Stimulated activated CD8-positive, alpha-beta memory T cell treated with anti-CD3 and anti-CD28 coated beads, Interleukin-7, amount 100 ng/mL, for 1 hour (primary cell): ENCODE results near the gene FAM89A.
"Not testable (repeated sequence)": the region's sequence is repeated elsewhere in the genome, so short reads cannot be mapped to it uniquely, and the experiment has no call there.

Experiments used
- DNase-seq, 2 donors: peaks; one replicate each; pipeline ENCODE4 v3.0.0-alpha.2; 2020; ENCODE audit warnings: low read depth in 2 of 2

Gene FAM89A

GRCh38 chr1:231057410-231057809 is 17.4 kb upstream of the FAM89A start:
- no peak for DNase-seq

- DNase-seq: no peak
These were observed 15.2 kb upstream of the FAM89A start for GRCh38 chr1:231055271-231055670.

DNA sequence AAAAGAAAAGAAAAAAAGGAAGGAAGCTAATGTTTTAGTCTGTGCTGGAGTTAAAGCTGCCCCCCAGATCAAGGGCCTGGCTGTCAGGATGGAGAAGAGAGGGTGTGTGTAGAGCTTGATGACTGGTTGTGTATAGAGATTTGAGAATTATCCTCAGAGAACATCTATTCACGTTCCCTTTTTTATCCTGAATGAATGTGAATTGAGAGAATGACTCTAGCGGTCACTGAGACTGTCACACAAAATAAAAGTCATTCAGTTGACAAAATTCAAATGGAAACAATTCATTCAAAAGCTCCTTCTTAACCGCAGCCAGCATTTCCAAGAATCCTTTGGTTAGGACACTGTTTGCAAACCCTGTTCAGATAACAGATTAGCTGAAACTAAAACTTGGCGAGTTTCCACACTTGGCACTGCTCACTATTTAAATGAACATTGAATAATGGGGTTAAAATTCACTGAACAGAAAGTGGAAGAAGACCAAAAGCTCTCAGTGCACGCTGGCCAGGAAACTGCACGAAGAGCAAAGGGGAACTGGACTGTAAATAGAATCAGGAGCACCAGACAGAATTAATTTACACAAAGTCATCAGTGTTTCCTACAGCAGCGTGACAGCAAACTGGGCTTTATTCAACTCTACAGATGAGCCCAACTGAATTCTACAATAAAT is 13.6 kb upstream of the FAM89A start:
- no peak for DNase-seq

DNA sequence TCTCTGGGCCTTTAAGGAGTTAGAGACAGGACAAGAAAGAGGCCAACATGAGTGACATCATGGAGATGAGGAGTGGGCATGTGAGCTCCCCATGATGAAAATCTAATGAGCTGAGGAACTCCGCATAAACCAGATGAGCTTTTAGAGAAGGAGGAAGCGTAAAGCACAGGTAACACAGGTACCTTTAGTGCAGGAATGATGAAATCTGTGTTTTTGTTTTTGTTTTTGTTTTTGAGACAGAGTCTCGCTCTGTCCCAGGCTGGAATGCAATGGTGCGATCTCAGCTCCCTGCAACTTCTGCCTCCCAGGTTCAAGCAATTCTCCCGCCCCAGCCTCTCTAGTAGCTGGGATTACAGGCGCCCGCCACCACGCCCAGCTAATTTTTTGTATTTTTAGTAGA is 12.7 kb upstream of the FAM89A start:
- DNase-seq: no peak

DNA sequence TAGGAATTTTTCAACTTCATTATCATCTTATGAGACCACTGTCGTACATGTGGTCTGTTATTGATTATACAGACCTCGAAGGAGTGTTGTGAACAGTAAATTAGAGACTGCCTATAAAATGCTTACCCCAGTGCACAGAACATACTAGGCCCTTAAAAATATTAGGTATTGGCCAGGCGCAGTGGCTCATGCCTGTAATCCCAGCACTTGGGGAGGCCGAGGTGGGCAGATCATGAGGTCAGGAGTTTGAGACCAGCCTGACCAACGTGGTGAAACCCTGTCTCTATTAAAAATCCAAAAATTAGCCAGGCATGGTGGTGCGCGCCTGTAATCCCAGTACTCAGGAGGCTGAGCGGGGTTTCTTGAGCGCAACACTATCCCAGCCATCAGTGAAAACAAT is 10.9 kb upstream of the FAM89A start:
- DNase-seq: not testable (repeated sequence)

GRCh38 chr1:231050395-231050794 is 10.3 kb upstream of the FAM89A start:
- DNase-seq: no peak

GRCh38 chr1:231049121-231049979 is 9.3 kb upstream of the FAM89A start:
- DNase-seq: no peak

DNA sequence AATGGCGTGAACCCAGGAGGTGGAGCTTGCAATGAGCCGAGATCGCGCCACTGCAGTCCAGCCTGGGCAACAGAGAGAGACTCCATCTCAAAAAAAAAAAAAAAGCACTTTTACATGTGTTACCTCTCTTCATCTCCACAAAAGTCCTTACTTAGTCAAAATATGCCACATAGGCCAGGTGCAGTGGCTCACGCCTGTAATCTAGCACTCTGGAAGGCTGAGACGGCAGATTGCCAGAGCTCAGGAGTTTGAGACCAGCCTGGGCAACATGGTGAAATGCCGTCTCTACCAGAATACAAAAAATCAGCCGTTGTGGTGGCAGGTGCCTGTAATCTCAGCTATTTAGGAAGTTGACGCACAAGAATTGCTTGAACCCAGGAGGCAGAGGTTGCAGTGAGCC is 8.4 kb upstream of the FAM89A start:
- not testable (repeated sequence) for DNase-seq

- DNase-seq: not testable (repeated sequence)
These were observed 7.5 kb upstream of the FAM89A start for GRCh38 chr1:231047529-231047928.

DNA sequence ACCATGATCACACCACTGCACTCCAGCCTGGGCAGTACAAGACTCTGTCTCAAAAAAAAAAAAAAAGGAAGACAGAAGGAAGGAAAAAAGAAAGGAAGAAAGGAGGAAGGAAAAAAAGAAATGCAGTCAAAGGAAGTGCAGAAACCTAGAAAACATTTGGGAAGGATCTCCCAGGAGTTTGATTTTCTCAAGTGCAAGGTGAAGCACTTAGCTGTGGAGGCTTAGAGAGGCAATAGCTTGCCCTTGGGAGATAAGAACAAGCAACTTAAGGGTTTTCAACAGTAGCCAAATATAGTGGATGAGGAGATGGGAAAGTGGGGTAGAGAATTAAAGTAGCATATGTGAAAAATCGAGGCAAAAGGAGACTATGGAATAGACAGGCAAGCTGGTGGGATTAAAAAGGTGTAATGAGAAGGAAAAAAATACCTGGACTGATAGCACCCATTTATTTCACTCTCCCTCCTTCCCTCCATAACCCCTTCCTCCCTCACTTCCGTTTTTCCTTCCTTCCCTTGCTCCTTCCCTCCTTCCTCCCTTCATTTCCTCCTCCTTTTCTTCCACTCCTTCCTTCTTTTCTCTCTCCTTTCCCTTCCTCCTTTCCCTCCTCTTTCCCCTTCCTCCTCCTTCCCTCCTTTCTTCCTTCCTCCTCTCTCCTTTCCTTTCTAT is 6.8 kb upstream of the FAM89A start:
- no peak for DNase-seq

DNA sequence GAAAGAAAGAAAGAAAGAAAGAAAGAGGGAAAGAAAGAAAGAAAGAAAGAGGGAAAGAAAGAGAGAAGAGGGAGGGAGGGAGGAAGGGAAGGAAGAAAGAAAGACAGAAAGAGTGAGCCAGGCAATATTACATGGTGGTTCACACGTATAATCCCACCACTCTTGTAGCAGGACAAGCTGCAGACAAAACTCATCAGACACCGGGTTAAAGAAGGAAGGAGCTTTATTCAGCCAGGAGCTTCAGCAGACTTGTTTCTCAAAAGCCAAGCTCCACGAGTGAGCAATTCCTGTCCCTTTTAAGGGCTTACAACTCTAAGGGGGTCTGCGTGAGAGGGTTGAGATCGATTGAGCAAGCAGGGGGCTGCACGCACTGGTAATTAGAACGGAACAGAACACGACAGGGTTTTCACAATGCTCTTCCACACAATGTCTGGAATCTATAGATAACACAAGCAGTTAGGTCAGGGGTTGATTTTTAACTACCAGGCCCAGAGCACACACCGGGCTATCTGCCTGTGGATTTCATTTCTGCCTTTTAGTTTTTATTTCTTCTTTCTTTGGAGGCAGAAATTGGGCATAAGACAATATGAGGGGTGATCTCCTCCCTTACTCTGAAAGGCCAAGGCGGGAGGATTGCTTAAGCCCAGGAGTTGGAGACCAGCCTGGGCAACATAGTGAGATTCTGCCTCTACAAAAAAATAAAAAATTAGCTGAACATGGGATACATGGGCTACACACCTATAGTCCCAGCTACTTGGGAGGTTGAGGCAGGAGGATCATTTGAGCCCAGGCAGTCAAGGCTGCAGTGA is 6.1 kb upstream of the FAM89A start:
- DNase-seq: not testable (repeated sequence)

DNA sequence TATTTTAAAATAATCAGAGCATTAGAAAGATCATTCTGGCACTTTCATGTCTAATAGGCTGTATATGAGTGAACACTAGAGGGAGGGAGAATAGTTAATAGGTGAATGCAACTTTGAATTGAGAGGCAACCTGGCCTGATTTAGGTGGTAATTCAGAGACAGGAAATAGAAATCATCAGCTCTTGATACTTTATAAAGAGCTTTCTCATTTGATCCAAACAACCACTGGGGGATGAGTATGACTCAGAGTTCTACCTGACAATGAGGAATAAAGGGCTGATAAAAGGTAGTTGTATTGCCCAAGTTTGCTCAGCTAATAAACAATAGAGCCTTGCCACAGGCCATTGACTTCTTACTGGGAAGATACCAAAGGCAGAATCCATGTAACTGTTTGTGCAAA is 5.2 kb upstream of the FAM89A start:
- no peak for DNase-seq

DNA sequence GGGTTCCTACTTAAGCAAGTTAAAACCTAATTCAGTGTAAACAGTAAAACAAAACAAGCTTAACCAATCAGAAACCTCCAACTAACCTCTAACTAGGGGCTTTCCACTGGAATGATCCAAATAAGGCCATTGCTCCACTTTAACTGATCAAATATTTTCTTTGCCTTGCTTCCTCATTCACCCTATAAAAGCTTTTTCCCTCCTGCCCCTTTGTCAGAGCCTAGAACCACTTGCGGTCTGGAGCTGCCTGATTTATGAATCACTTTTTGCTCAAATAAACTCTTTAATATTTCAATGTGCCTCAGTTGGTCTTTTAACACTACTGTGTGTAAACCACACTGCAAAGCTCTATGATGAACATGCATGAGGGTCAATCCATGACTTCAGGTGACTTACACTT is 4.5 kb upstream of the FAM89A start:
- DNase-seq: no peak

- no peak for DNase-seq
These were observed 1.7 kb upstream of the FAM89A start for GRCh38 chr1:231041719-231042261.

GRCh38 chr1:231040800-231041718 is 1.0 kb upstream of the FAM89A start:
- no peak for DNase-seq

DNA sequence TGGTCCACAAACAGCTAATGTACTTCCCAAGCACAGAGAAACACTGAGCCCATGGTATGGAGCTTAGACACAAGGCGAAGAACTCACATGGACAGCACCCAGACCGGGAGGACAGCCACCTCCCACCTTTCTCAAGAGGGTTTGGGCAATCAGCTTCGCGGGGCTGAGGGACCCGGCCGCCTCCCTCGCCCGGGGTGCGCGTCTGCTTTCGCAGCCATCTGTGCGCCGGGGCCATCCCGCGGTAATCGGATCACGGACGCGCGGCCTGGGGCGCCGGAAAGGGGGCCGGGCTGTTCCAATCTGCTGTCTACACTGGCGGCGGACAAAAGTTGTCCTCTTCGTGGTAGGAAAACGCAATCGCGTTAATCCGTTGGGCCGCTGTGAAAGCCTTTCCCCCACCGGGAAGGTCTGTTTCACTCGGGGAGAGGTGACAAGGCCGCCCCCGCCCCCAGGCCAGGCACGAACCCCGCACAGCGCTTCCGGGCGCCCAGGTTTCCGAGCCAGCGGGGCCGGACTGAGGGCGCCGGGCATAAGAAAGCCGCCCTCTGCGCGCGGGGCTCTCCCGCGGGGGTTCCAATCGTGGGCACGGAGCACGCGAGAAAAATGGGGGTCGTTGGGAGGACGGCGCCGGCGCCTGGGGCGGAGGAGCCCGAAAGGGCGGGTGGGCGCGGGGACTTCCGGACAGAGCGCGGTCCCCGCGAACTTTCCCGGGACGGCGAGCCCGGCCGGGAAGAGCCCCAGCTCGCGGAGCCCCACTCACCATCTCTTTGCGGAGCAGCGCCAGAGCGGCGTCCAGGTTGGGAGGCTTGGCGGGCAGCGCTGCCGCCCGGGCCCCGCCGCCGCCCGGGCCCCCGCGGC is 664 bp downstream of the FAM89A start:
- no peak for DNase-seq

DNA sequence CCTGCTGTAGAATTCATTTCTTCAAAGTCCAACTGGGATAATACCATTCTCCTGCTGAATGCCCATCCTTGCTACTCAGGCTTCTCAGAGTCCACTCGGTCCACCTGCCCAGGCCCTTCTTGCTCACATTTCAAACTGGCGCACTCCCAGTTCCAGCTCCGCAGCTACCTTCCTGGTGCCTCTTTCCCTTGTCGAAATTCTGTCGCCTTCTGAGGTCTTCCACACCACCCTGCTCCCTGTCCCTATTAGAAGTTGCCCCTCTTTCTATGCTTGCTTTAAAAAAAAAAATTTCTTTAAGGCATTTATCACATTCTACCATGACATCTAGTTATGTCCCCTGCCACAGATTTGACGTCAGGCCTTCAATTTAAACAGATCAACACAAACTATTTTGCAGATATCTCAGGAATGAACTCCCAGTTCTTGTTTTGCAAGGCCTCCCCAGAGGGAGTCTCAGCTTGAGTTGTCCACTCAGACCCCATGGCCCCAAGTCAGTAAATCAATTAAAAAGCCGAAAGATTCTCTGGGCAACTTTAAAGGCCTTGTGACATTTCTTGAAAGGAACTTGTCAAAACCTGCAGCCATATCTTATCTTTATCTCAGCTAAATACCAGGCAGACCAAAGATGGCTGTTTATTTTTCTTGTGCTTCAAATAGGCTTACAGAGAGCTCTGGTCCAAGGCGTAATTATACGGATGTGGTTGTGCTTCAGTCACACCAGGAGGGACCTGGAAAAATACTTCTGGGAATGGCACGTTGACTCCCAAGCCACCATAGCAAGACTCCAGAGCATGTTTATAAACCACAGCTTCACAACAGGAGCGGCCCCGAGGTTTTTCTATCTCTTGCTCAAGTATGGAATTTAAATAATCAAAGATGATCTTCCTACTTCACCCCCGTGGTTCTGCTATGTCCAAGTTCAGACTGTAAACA is 2.2 kb downstream of the FAM89A start:
- DNase-seq: no peak

DNA sequence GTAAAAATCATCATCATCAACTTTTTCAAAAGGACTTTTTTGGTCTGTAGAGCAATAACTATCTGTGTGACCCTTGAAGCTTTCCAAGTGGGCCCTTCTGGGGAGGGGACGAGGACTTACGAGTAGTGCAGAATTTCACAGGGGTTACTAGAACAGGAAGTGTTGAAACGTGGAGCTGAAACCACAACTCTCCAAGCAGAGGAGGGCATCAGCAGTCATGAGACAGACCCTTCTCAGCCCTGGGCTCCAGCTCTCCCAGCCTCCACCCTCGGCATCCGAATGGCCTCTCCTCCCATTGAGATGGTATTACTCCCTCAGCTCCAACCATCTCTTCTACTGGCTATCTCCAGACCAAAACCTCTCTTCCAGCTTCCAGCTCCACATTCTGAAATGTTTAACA is 3.6 kb downstream of the FAM89A start:
- DNase-seq: no peak
